PFSK-1 (cell line): Measurements from ENCODE around the gene ISG20L2.

Experiments
- FOXP2 ChIP-seq: optimal IDR thresholded peaks from 2 replicates; pipeline ENCODE3; 2011; ENCODE audit warnings: borderline replicate concordance, control low read depth, inconsistent platforms; ENCODE audit not compliant: insufficient read depth; ENCODE audit errors: extremely low read length, extremely low read depth
- POLR2AphosphoS5 ChIP-seq: IDR thresholded peaks from 2 replicates; pipeline ENCODE4 v1.6.1; 2012; ENCODE audit warnings: low read depth, mild to moderate bottlenecking, control low read depth, low read length, moderate library complexity
- REST ChIP-seq, 2 experiments: IDR thresholded peaks; 2 replicates each; pipeline versions ENCODE4 v1.6.1 to v1.8.0; 2011 to 2012; ENCODE audit warnings: low read depth in 2 of 2, low read length in 2 of 2, control low read depth in 1 of 2, inconsistent platforms in 1 of 2, mild to moderate bottlenecking in 1 of 2, moderate library complexity in 1 of 2; ENCODE audit not compliant: insufficient read depth in 1 of 2
- SIN3A ChIP-seq: IDR thresholded peaks from 2 replicates; pipeline ENCODE4 v1.6.1; 2012; ENCODE audit warnings: mild to moderate bottlenecking, low read length, moderate library complexity, borderline replicate concordance; ENCODE audit not compliant: insufficient read depth
- TAF1 ChIP-seq: IDR thresholded peaks from 2 replicates; pipeline ENCODE4 v1.6.1; 2012; ENCODE audit warnings: low read length, control low read depth, borderline replicate concordance; ENCODE audit not compliant: insufficient read depth

Gene ISG20L2

GRCh38 chr1:156725683-156726280 is 2.8 kb downstream of the ISG20L2 start:
- TF ChIP-seq TAF1 (peak; percentile 67; the same call in 1 of the 2 replicates), POLR2AphosphoS5 (peak; percentile 28; the same call in 1 of the 2 replicates), SIN3A (no peak)

GRCh38 chr1:156721535-156721934 is 7.0 kb downstream of the ISG20L2 start:
- no peak for TF ChIP-seq TAF1
- TF ChIP-seq SIN3A, result no peak
- no peak for TF ChIP-seq FOXP2
- TF ChIP-seq POLR2AphosphoS5, result no peak
- TF ChIP-seq REST (IDR thresholded peaks at IDR 0.05; ENCODE audit: insufficient read depth in 1 of 2, low read depth in 2 of 2, low read length in 2 of 2), result no peak

- TF ChIP-seq TAF1, result no peak
- TF ChIP-seq SIN3A, result no peak
- no peak for TF ChIP-seq REST (IDR thresholded peaks at IDR 0.05; ENCODE audit: insufficient read depth in 1 of 2, low read depth in 2 of 2, low read length in 2 of 2)
- no peak for TF ChIP-seq FOXP2
- TF ChIP-seq POLR2AphosphoS5, result no peak
Measured at GRCh38 chr1:156721131-156721530, 7.4 kb downstream of the ISG20L2 start.

- no peak for TF ChIP-seq REST (IDR thresholded peaks at IDR 0.05; ENCODE audit: insufficient read depth in 1 of 2, low read depth in 2 of 2, low read length in 2 of 2)
- TF ChIP-seq SIN3A, result no peak
- no peak for TF ChIP-seq FOXP2
- TF ChIP-seq TAF1, result no peak
- TF ChIP-seq POLR2AphosphoS5, result no peak
Measured at GRCh38 chr1:156717351-156717750, 11.2 kb downstream of the ISG20L2 start.

- no peak for TF ChIP-seq SIN3A
- no peak for TF ChIP-seq FOXP2
- TF ChIP-seq POLR2AphosphoS5, result no peak
- no peak for TF ChIP-seq TAF1
- no peak for TF ChIP-seq REST (IDR thresholded peaks at IDR 0.05; ENCODE audit: insufficient read depth in 1 of 2, low read depth in 2 of 2, low read length in 2 of 2)
Measured at GRCh38 chr1:156714830-156715229, 13.7 kb downstream of the ISG20L2 start.
